ENCODE results near the gene BSND. TPM values are rescaled to one million over a fixed set of nuclear protein-coding genes. Genes with fewer than 3 reads are reported as not detected.

Gene BSND
- polyA plus RNA-seq, 3 donors = 0.02 TPM; not detected in 2

- no peak overlapping the region for H3K27ac ChIP-seq (ENCODE audit: low read depth, low read length)
- 85 to 91% (median 86%) methylated on average over 8 of the region's 8 CpGs for WGBS, 3 donors
Measured at GRCh38 chr1:54987919-54988705, 10.6 kb upstream of the BSND start.

- 92 to 98% (median 94%) methylated on average over 4 of the region's 4 CpGs for WGBS, 3 donors
- no peak overlapping the region for H3K27ac ChIP-seq (ENCODE audit: low read depth, low read length)
Measured at GRCh38 chr1:54988975-54989374, 9.8 kb upstream of the BSND start.

- H3K27ac ChIP-seq (ENCODE audit: low read depth, low read length) = no peak overlapping the region
- 34 to 87% (median 84%) methylated on average over 8 of the region's 8 CpGs for WGBS, 3 donors
Measured at GRCh38 chr1:54989473-54989872, 9.3 kb upstream of the BSND start.

- H3K27ac ChIP-seq (ENCODE audit: low read depth, low read length) = no peak overlapping the region
- WGBS, 3 donors = 61 to 76% (median 71%) methylated on average over 12 to 13 of the region's 13 CpGs
Measured at GRCh38 chr1:54989968-54990810, 8.5 kb upstream of the BSND start.

- 66 to 80% (median 70%) methylated on average over 4 of the region's 4 CpGs for WGBS, 3 donors
- H3K27ac ChIP-seq (ENCODE audit: low read depth, low read length) = no peak overlapping the region
Measured at GRCh38 chr1:54990916-54991315, 7.8 kb upstream of the BSND start.

- no peak overlapping the region for H3K27ac ChIP-seq (ENCODE audit: low read depth, low read length)
- WGBS, 3 donors = 62 to 78% (median 63%) methylated on average over 12 of the region's 12 CpGs
Measured at GRCh38 chr1:54991939-54992338, 6.8 kb upstream of the BSND start.

- WGBS, 3 donors = 94 to 96% (median 94%) methylated on average over 6 of the region's 6 CpGs
- H3K27ac ChIP-seq (ENCODE audit: low read depth, low read length) = no peak overlapping the region
Measured at GRCh38 chr1:54993140-54993539, 5.6 kb upstream of the BSND start.

GRCh38 chr1:54994355-54994990, 4.3 kb upstream of the BSND start:
- 59 to 67% (median 63%) methylated on average over 6 of the region's 6 CpGs for WGBS, 3 donors
- no peak overlapping the region for H3K27ac ChIP-seq (ENCODE audit: low read depth, low read length)

- WGBS, 3 donors = 59 to 70% (median 60%) methylated on average over 12 of the region's 12 CpGs
- no peak overlapping the region for H3K27ac ChIP-seq (ENCODE audit: low read depth, low read length)
Measured at GRCh38 chr1:54995013-54995760, 3.5 kb upstream of the BSND start.

- H3K27ac ChIP-seq (ENCODE audit: low read depth, low read length) = no peak overlapping the region
- 58 to 75% (median 70%) methylated on average over 9 of the region's 9 CpGs for WGBS, 3 donors
Measured at GRCh38 chr1:54995835-54996234, 2.9 kb upstream of the BSND start.

- H3K27ac ChIP-seq (ENCODE audit: low read depth, low read length) = no peak overlapping the region
- 3 to 5% (median 5%) methylated on average over 22 to 23 of the region's 23 CpGs for WGBS, 3 donors
Measured at GRCh38 chr1:54996359-54996868, 2.3 kb upstream of the BSND start.

- H3K27ac ChIP-seq (ENCODE audit: low read depth, low read length) = no peak overlapping the region
- 14 to 15% (median 15%) methylated on average over 36 to 45 of the region's 46 CpGs for WGBS, 3 donors
Measured at GRCh38 chr1:54996869-54997710, 1.6 kb upstream of the BSND start.

GRCh38 chr1:54997711-54997986, 1.1 kb upstream of the BSND start:
- no peak overlapping the region for H3K27ac ChIP-seq (ENCODE audit: low read depth, low read length)
- 72 to 83% (median 76%) methylated on average over 6 of the region's 6 CpGs for WGBS, 3 donors

GRCh38 chr1:54998100-54998499, 633 bp upstream of the BSND start:
- H3K27ac ChIP-seq (ENCODE audit: low read depth, low read length) = no peak overlapping the region
- WGBS, 3 donors = 85 to 90% (median 90%) methylated on average over 6 of the region's 6 CpGs

GRCh38 chr1:55000110-55001085, 1.7 kb downstream of the BSND start:
- H3K27ac ChIP-seq (ENCODE audit: low read depth, low read length) = no peak overlapping the region
- WGBS, 3 donors = 62 to 71% (median 69%) methylated on average over 8 of the region's 8 CpGs

GRCh38 chr1:55001311-55001710, 2.6 kb downstream of the BSND start:
- 87 to 92% (median 91%) methylated on average over 4 of the region's 4 CpGs for WGBS, 3 donors
- no peak overlapping the region for H3K27ac ChIP-seq (ENCODE audit: low read depth, low read length)

GRCh38 chr1:55002686-55003085, 4.0 kb downstream of the BSND start:
- no peak overlapping the region for H3K27ac ChIP-seq (ENCODE audit: low read depth, low read length)
- 30 to 58% (median 31%) methylated on average over 2 of the region's 2 CpGs for WGBS, 3 donors
